H1 (cell line): ENCODE results near the gene GATC. TPM values are rescaled to one million over a fixed set of nuclear protein-coding genes. Genes with fewer than 3 reads are reported as not detected.

Experiments
- ASH2L ChIP-seq: fragments of 200-600, 300-600 bp; sonication (generic); IDR thresholded peaks from one replicate; pipeline ENCODE4 v1.7.1; 2017; ENCODE audit warnings: low read length
- ATF2 ChIP-seq: IDR thresholded peaks from 2 replicates; pipeline ENCODE4 v1.6.1; 2012; ENCODE audit warnings: low read length, inconsistent platforms
- EP300 ChIP-seq, 2 experiments: IDR thresholded peaks; 1 replicate in 1 of 2; 2 replicates in 1 of 2; pipeline ENCODE4 v1.6.1; 2011 to 2012; ENCODE audit warnings: low read depth in 2 of 2, low read length in 2 of 2, mild to moderate bottlenecking in 2 of 2, borderline replicate concordance in 1 of 2, inconsistent platforms in 1 of 2, moderate library complexity in 1 of 2
- GABPA ChIP-seq: IDR thresholded peaks from 2 replicates; pipeline ENCODE4 v1.6.1; 2011; ENCODE audit warnings: mild to moderate bottlenecking, low read length, moderate library complexity, borderline replicate concordance; ENCODE audit not compliant: insufficient read depth
- HDAC2 ChIP-seq, 2 experiments: fragments of 300-600 bp in 1 of 2; sonication (generic) in 1 of 2; IDR thresholded peaks; 2 replicates each; pipeline ENCODE4 v1.6.1; 2011 to 2012; ENCODE audit warnings: low read depth in 2 of 2, low read length in 2 of 2, mild to moderate bottlenecking in 2 of 2, moderate library complexity in 2 of 2, borderline replicate concordance in 1 of 2, inconsistent platforms in 1 of 2
- NANOG ChIP-seq: IDR thresholded peaks from 2 replicates; pipeline ENCODE4 v1.6.1; 2011; ENCODE audit warnings: low read length, low read depth, mild to moderate bottlenecking, inconsistent platforms; ENCODE audit not compliant: insufficient read depth, poor library complexity, severe bottlenecking
- PHF8 ChIP-seq: fragments of 200-600 bp; sonication (generic); conservative IDR thresholded peaks from 2 replicates; pipeline ENCODE4 v1.7.1; 2012; ENCODE audit warnings: low read depth, mild to moderate bottlenecking, inconsistent platforms, low read length, moderate library complexity
- POLR2AphosphoS5 ChIP-seq: IDR thresholded peaks from 2 replicates; pipeline ENCODE4 v1.6.1; 2011; ENCODE audit warnings: low read depth, low read length
- POU5F1 ChIP-seq: IDR thresholded peaks from 2 replicates; pipeline ENCODE4 v1.6.1; 2011; ENCODE audit warnings: low read depth, mild to moderate bottlenecking, low read length, moderate library complexity
- RBBP5 ChIP-seq: IDR thresholded peaks from 2 replicates; pipeline ENCODE4 v1.7.1; 2012; ENCODE audit warnings: low read depth, mild to moderate bottlenecking, inconsistent platforms, low read length, moderate library complexity, borderline replicate concordance
- SP1 ChIP-seq: IDR thresholded peaks from 2 replicates; pipeline ENCODE4 v1.6.1; 2011; ENCODE audit warnings: low read depth, low read length
- SRF ChIP-seq: IDR thresholded peaks from 2 replicates; pipeline ENCODE4 v1.6.1; 2011; ENCODE audit warnings: mild to moderate bottlenecking, low read depth, low read length, moderate library complexity
- TAF7 ChIP-seq: optimal IDR thresholded peaks from 2 replicates; pipeline ENCODE3; 2011; ENCODE audit warnings: low read depth, mild to moderate bottlenecking, inconsistent platforms, low read length, moderate library complexity, borderline replicate concordance
- TBP ChIP-seq: IDR thresholded peaks from 2 replicates; pipeline ENCODE4 v1.6.1; 2011; ENCODE audit warnings: low read depth, low read length, improper control_type of control experiment
- TCF12 ChIP-seq: IDR thresholded peaks from 2 replicates; pipeline ENCODE4 v1.6.1; 2011; ENCODE audit warnings: low read depth, mild to moderate bottlenecking, low read length
- YY1 ChIP-seq: IDR thresholded peaks from 2 replicates; pipeline ENCODE4 v1.6.1; 2011; ENCODE audit warnings: low read depth, mild to moderate bottlenecking, low read length
- polyA plus RNA-seq, 7 experiments: library from polyadenylated mRNA; depleted of rRNA in 3 of 7; stranded (reverse) in 5 of 7; unstranded in 2 of 7; fragments of >200 nt in 5 of 7; fragments of 200-250 nt in 2 of 7; gene quantifications; 1 replicate in 5 of 7; 2 replicates in 1 of 7; 4 replicates in 1 of 7; pipeline versions ENCODE4 v1.2.1 to v1.2.3, GENCODE V29; 2011 to 2013; ENCODE audit warnings: missing spikeins in 2 of 7, mixed read lengths in 2 of 7
- total RNA-seq: library from RNA; stranded (reverse); fragmentation: NEBNext Ultra II Directional; extraction: Animal tissue kit (Norgen Biotek cat#: 25700); gene quantifications from 2 replicates; pipeline ENCODE4 v1.2.1, GENCODE V29; 2021
- TF ChIP-seq, protein P1 (sequence below): IDR thresholded peaks from 2 replicates; pipeline ENCODE4 v1.6.1; 2011; ENCODE audit warnings: low read length, improper control_type of control experiment
- TF ChIP-seq, protein P2 (sequence below): IDR thresholded peaks from 2 replicates; pipeline ENCODE4 v1.6.1; 2012; ENCODE audit warnings: inconsistent platforms

The GATC gene
- total and polyA plus RNA-seq, 2 of the 8 experiments (the other 6 are each of a cell fraction or from before 2014, with no cell fraction given): 13.2 to 30.4 TPM

DNA sequence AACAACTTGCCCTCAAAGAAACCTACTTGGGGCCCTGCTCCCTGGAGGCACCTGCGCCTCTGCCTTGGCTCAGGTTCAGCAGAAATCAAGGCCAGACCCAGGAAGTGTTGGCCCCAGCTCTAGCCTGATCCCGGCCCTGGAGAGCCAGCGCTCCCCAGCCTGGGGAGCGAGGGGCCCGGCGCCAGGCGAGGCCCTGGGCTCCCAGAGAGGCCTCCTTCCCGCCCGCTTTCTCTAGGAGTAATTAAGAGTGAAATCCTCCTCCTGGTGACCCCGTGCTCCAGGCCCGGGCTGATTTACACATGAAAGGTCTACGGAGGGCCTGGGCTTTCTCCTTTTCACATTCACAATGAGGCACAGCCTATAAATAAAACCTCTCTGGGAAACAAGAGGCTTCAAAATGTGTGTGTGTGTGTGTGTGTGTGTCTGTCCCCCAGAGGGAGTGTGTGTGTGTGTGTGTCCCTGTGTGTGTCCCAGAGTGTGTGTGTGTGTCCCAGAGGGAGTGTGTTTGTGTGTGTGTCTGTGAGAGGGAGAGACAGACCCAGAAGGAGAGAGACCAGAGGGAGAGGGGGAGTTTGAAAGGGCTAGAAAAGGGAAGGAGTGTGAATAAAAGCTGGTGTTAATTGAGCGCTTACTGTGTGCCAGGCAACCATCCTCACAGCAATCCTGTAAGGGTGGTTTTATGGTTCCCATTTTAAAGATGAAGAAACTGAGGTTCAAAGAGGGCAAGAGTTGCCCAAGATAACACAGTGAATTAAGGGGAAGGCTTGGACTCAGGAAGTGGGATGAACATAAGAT lies 32.1 kb upstream of the GATC start (continued):
- peak; percentile 75; the same call in 1 of the 2 replicates for TF ChIP-seq RBBP5
- TF ChIP-seq NANOG: peak; percentile 50
- TF ChIP-seq POU5F1: 0 out of 2 replicates have a peak, but pooled peaks have one; percentile 21
- TF ChIP-seq TBP: peak; percentile 91
- TF ChIP-seq TAF7: peak; percentile 88
- no peak; a peak in 1 of 3 replicates for TF ChIP-seq EP300 (IDR thresholded peaks at IDR 0.05; ENCODE audit: borderline replicate concordance in 1 of 2, low read depth in 2 of 2, low read length in 2 of 2)
- no peak for TF ChIP-seq SRF
- TF ChIP-seq ATF2: peak; percentile 92
- peak; percentile 32; the same call in 1 of the 2 replicates for TF ChIP-seq POLR2AphosphoS5
- 0 out of 2 replicates have a peak, but pooled peaks have one; percentile 39 for TF ChIP-seq PHF8
- TF ChIP-seq, protein P1, sequence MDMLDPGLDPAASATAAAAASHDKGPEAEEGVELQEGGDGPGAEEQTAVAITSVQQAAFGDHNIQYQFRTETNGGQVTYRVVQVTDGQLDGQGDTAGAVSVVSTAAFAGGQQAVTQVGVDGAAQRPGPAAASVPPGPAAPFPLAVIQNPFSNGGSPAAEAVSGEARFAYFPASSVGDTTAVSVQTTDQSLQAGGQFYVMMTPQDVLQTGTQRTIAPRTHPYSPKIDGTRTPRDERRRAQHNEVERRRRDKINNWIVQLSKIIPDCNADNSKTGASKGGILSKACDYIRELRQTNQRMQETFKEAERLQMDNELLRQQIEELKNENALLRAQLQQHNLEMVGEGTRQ: 0 out of 2 replicates have a peak, but pooled peaks have one; percentile 37
- TF ChIP-seq GABPA: 0 out of 2 replicates have a peak, but pooled peaks have one; percentile 71
- TF ChIP-seq HDAC2 (IDR thresholded peaks at IDR 0.05; ENCODE audit: borderline replicate concordance in 1 of 2, low read depth in 2 of 2, low read length in 2 of 2): peak; percentile 39 to 90; a peak in 2 of 4 replicates
- no peak for TF ChIP-seq YY1
- TF ChIP-seq, protein P2, sequence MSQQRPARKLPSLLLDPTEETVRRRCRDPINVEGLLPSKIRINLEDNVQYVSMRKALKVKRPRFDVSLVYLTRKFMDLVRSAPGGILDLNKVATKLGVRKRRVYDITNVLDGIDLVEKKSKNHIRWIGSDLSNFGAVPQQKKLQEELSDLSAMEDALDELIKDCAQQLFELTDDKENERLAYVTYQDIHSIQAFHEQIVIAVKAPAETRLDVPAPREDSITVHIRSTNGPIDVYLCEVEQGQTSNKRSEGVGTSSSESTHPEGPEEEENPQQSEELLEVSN: peak; percentile 81
- TF ChIP-seq ASH2L: peak; percentile 83
- TF ChIP-seq SP1: peak; percentile 83
- 0 out of 2 replicates have a peak, but pooled peaks have one; percentile 13 for TF ChIP-seq TCF12
